Esophagus muscularis mucosa (tissue), 4 donors: ENCODE measurements around the gene ARMC2. TPM values are rescaled to one million over a fixed set of nuclear protein-coding genes. Genes with fewer than 3 reads are reported as not detected.
"Not testable (repeated sequence)": the region's sequence is repeated elsewhere in the genome, so short reads cannot be mapped to it uniquely, and the experiment has no call there.

Experiments
- DNase-seq: peaks from one replicate; pipeline ENCODE4 v3.0.0-alpha.2; 2017; ENCODE audit errors: extremely low spot score
- H3K27ac ChIP-seq, 4 donors: fragments of 200-600 bp; sonication (generic); replicated peaks in 1 of 4; 1 replicate in 3 of 4; 2 replicates in 1 of 4; pipeline ENCODE4 v1.5.1; 2016 to 2019; ENCODE audit warnings: mild to moderate bottlenecking in 1 of 4
- H3K27me3 ChIP-seq, 4 donors: fragments of 200-600 bp; sonication (generic); one replicate each; pipeline versions ENCODE4 v1.5.1 to v1.6.0; 2016 to 2019
- H3K36me3 ChIP-seq, 4 donors: fragments of 200-600 bp; sonication (generic); one replicate each; pipeline ENCODE4 v1.5.1; 2016 to 2019
- H3K4me1 ChIP-seq, 4 donors: fragments of 200-600 bp; sonication (generic); one replicate each; pipeline ENCODE4 v1.5.1; 2016 to 2019
- H3K4me3 ChIP-seq, 4 donors: fragments of 200-600 bp; sonication (generic); 1 replicate in 2 of 4; 2 replicates in 2 of 4; pipeline ENCODE4 v1.5.1; 2016 to 2019; ENCODE audit warnings: mild to moderate bottlenecking in 4 of 4, moderate library complexity in 1 of 4
- H3K9me3 ChIP-seq, 4 donors: fragments of 200-600 bp; sonication (generic); 1 replicate in 3 of 4; 2 replicates in 1 of 4; pipeline ENCODE4 v1.5.1; 2016 to 2019
- CTCF ChIP-seq, 3 experiments: fragments of 200-600 bp in 2 of 3; fragments of 450-650 bp in 1 of 3; sonication (generic) in 2 of 3; IDR thresholded peaks; one replicate each; pipeline ENCODE4 v1.5.1; 2017 to 2019; ENCODE audit warnings: antibody characterized with exemption in 3 of 3, mild to moderate bottlenecking in 2 of 3, moderate library complexity in 1 of 3
- EP300 ChIP-seq: sonication (generic); formaldehyde crosslinking; IDR thresholded peaks from one replicate; pipeline ENCODE4 v1.6.1; 2017; ENCODE audit warnings: antibody characterized with exemption
- POLR2A ChIP-seq: fragments of 450-650 bp; IDR thresholded peaks from one replicate; pipeline ENCODE4 v1.6.1; 2017; ENCODE audit warnings: antibody characterized with exemption, moderate library complexity, mild to moderate bottlenecking, low read depth
- POLR2AphosphoS5 ChIP-seq, 2 donors: sonication (generic); formaldehyde crosslinking; IDR thresholded peaks; one replicate each; pipeline ENCODE4 v1.6.1; 2017; ENCODE audit warnings: antibody characterized with exemption in 2 of 2
- WGBS: methylation state at CpG from one replicate; pipeline ENCODE4 v1.1.5; 2018; 5-methylcytosine and 5-hydroxymethylcytosine counted together
- intact Hi-C: fragments of 100-400 bp; cut with DNase I; formaldehyde crosslinking; loops from one replicate; pipeline ENCODE4 v1.15.1; 2023
- total RNA-seq, 4 donors: library from RNA; depleted of rRNA; stranded (reverse); fragments of >200 nt; gene quantifications; one replicate each; pipeline versions ENCODE4 v1.1.0 to v1.2.1, GENCODE V29; 2016

Gene ARMC2
- total RNA-seq, 4 donors from 2014 or later = 2.1 to 5.1 (median 3.2) TPM

- H3K36me3 ChIP-seq = peaks cover 15 to 22% (median 20%) of the 10 kb centered on the region in 4 donors
- H3K27ac ChIP-seq = no peak overlapping the region
- intact Hi-C loops = no loop called here
- H3K4me1 ChIP-seq = peaks cover 25 to 34% (median 29%) of the 10 kb centered on the region in 4 donors
- 72% methylated on average over 1 of the region's 1 CpG for WGBS
- no peaks in the 10 kb centered on the region for H3K9me3 ChIP-seq
- H3K27me3 ChIP-seq = no peaks in the 10 kb centered on the region
- H3K4me3 ChIP-seq = no peak overlapping the region
- DNase-seq = no peak
- no peak for TF ChIP-seq EP300
- no peak for TF ChIP-seq POLR2AphosphoS5 (IDR thresholded peaks at IDR 0.05)
- TF ChIP-seq POLR2A = no peak
- no peak for TF ChIP-seq CTCF (IDR thresholded peaks at IDR 0.05)
These were observed 3.5 kb downstream of the ARMC2 start for GRCh38 chr6:108851756-108852155.

GRCh38 chr6:108853077-108853476 lies 4.9 kb downstream of the ARMC2 start:
- intact Hi-C loops = no loop called here
- H3K27ac ChIP-seq = no peak overlapping the region
- H3K4me1 ChIP-seq = peaks cover 17 to 28% (median 25%) of the 10 kb centered on the region in 4 donors
- no peak overlapping the region for H3K4me3 ChIP-seq
- peaks cover 0 to 8% (median 0%) of the 10 kb centered on the region in 4 donors for H3K9me3 ChIP-seq
- H3K27me3 ChIP-seq = no peaks in the 10 kb centered on the region
- peaks cover 15 to 36% (median 29%) of the 10 kb centered on the region in 4 donors for H3K36me3 ChIP-seq
- DNase-seq = no peak
- TF ChIP-seq POLR2A (no peak), EP300 (no peak), POLR2AphosphoS5 (IDR thresholded peaks at IDR 0.05) (no peak), CTCF (IDR thresholded peaks at IDR 0.05) (no peak)

GRCh38 chr6:108862479-108863191 lies 14.4 kb downstream of the ARMC2 start:
- Histone ChIP-seq H3K4me1 (no peaks in the 10 kb centered on the region), H3K27me3 (no peaks in the 10 kb centered on the region), H3K36me3 (peaks cover 0 to 42% (median 18%) of the 10 kb centered on the region in 4 donors), H3K4me3 (no peak overlapping the region), H3K9me3 (peaks cover 0 to under 1% (median 0%) of the 10 kb centered on the region in 4 donors), H3K27ac (no peak overlapping the region)
- intact Hi-C loops = no loop called here
- TF ChIP-seq POLR2AphosphoS5 (IDR thresholded peaks at IDR 0.05) (peak in 1 of 2 donors; percentile 44), CTCF (IDR thresholded peaks at IDR 0.05) (no peak)
- 86% methylated on average over 4 of the region's 4 CpGs for WGBS
- DNase-seq = no peak

GRCh38 chr6:108865751-108866286 lies 17.6 kb downstream of the ARMC2 start:
- H3K27me3 ChIP-seq, H3K4me1 ChIP-seq, DNase-seq, H3K27ac ChIP-seq, H3K4me3 ChIP-seq, H3K9me3 ChIP-seq, intact Hi-C loops: not testable (repeated sequence)
- peaks cover 0 to 32% (median 11%) of the 10 kb centered on the region in 4 donors for H3K36me3 ChIP-seq
- WGBS = 83% methylated on average over 2 of the region's 2 CpGs

- TF ChIP-seq EP300 (no peak), POLR2AphosphoS5 (IDR thresholded peaks at IDR 0.05) (no peak), POLR2A (no peak), CTCF (IDR thresholded peaks at IDR 0.05) (no peak)
- Histone ChIP-seq H3K4me3 (no peak overlapping the region), H3K36me3 (peaks cover 0 to 26% (median 6%) of the 10 kb centered on the region in 4 donors), H3K9me3 (no peaks in the 10 kb centered on the region), H3K4me1 (peaks cover 0 to 6% (median 4%) of the 10 kb centered on the region in 4 donors), H3K27ac (no peak overlapping the region), H3K27me3 (no peaks in the 10 kb centered on the region)
- intact Hi-C loops = no loop called here
- WGBS = 94% methylated on average over 3 of the region's 3 CpGs
- DNase-seq = no peak
These were observed 18.6 kb downstream of the ARMC2 start for GRCh38 chr6:108866798-108867197.
